HepG2 (cell line): ENCODE data around the gene BEGAIN. TPM values are rescaled to one million over a fixed set of nuclear protein-coding genes. Genes with fewer than 3 reads are reported as not detected.

Experiments used
- ATAC-seq: fragments of 200-7000 bp; cut with Tn5 transposase; 3 replicates; pipeline ENCODE4 v1.9.1; 2020; ENCODE audit warnings: mild to moderate bottlenecking, moderate library complexity
- BruUV-seq: library from RNA; stranded (reverse); fragments of 400-500 nt; replicated peaks from 2 replicates; lab custom pipeline; 2021; lab: Mats Ljungman, UMichigan
- CTCF ChIA-PET: fragments of 300-600 bp; formaldehyde crosslinking; extraction: SDS; loops from one replicate; lab custom pipeline; 2021; ENCODE audit warnings: low total read pairs, inconsistent platforms, low intra/inter-chr PET ratio; lab: Yijun Ruan, JAX
- POLR2A ChIA-PET: fragments of 350-600 bp; sonication (Branson Sonifier 250); formaldehyde crosslinking; loops from one replicate; lab custom pipeline; 2020; ENCODE audit warnings: antibody characterized with exemption, inconsistent platforms; lab: Yijun Ruan, JAX
- DNase-seq: peaks from one replicate; pipeline ENCODE4 v3.0.0-alpha.2; 2015; ENCODE audit warnings: low spot score
- FAIRE-seq: peaks from 3 replicates; lab custom pipeline; 2011; peaks lifted over from hg19 to GRCh38; lab: Jason Lieb, UNC
- H2AFZ ChIP-seq: one replicate; pipeline ENCODE4 v1.6.1; 2011; ENCODE audit warnings: low read length, inconsistent platforms
- H3K27ac ChIP-seq: fragments of 300-600 bp; 3 replicates; pipeline ENCODE4 v1.8.0; 2011; ENCODE audit warnings: mixed run types, mild to moderate bottlenecking, mixed read lengths, low read length, inconsistent platforms; ENCODE audit not compliant: insufficient read depth; ENCODE audit errors: extremely low read length
- H3K27me3 ChIP-seq, 2 experiments: fragments of 200-600 bp in 1 of 2; 2 replicates in 1 of 2; 3 replicates in 1 of 2; pipeline versions ENCODE4 v1.6.0 to v1.8.0; 2011; ENCODE audit warnings: low read length in 2 of 2, mild to moderate bottlenecking in 2 of 2, moderate library complexity in 2 of 2, inconsistent platforms in 1 of 2; ENCODE audit not compliant: insufficient read depth in 2 of 2, control insufficient read depth in 1 of 2
- H3K36me3 ChIP-seq, 2 experiments: fragments of 200-600 bp in 1 of 2; replicated peaks in 1 of 2; 2 replicates in 1 of 2; 3 replicates in 1 of 2; pipeline versions ENCODE4 v1.5.1 to v1.8.0; 2011; ENCODE audit warnings: low read length in 2 of 2, inconsistent platforms in 1 of 2; ENCODE audit not compliant: insufficient read depth in 2 of 2, control insufficient read depth in 1 of 2
- H3K4me1 ChIP-seq: 2 replicates; pipeline ENCODE4 v1.5.1; 2012; ENCODE audit warnings: low read length, inconsistent platforms; ENCODE audit not compliant: insufficient read depth
- H3K4me2 ChIP-seq: 2 replicates; pipeline ENCODE4 v1.6.0; 2011; ENCODE audit warnings: low read depth, low read length, inconsistent platforms
- H3K4me3 ChIP-seq, 3 experiments: fragments of 200-600 bp in 1 of 3; sonication (generic), shearing (Covaris generic) in 1 of 3; replicated peaks in 1 of 3; 2 replicates each; pipeline ENCODE4 v1.5.1; 2011 to 2016; ENCODE audit warnings: low read length in 3 of 3, inconsistent platforms in 2 of 3, low read depth in 2 of 3, mild to moderate bottlenecking in 2 of 3, control low read depth in 1 of 3, mixed read lengths in 1 of 3; ENCODE audit not compliant: insufficient read depth in 1 of 3
- H3K79me2 ChIP-seq: one replicate; pipeline ENCODE4 v1.6.1; 2011; ENCODE audit warnings: low read length, inconsistent platforms; ENCODE audit not compliant: insufficient read depth
- H3K9ac ChIP-seq: 2 replicates; pipeline ENCODE4 v1.6.0; 2011; ENCODE audit warnings: mild to moderate bottlenecking, low read depth, low read length, inconsistent platforms; ENCODE audit not compliant: insufficient read depth
- H3K9me3 ChIP-seq: 2 replicates; pipeline ENCODE4 v1.5.1; 2012; ENCODE audit warnings: mild to moderate bottlenecking, low read length
- H4K20me1 ChIP-seq: 2 replicates; pipeline ENCODE4 v1.6.0; 2011; ENCODE audit warnings: inconsistent platforms, mild to moderate bottlenecking, low read length, moderate library complexity; ENCODE audit not compliant: insufficient read depth
- ASH2L ChIP-seq: fragments of 300-600, 200-600 bp; sonication (generic); IDR thresholded peaks from 2 replicates; pipeline ENCODE4 v1.7.0; 2017; ENCODE audit warnings: low read depth, mild to moderate bottlenecking, moderate library complexity, mixed read lengths, low read length; ENCODE audit not compliant: insufficient read length
- NR2C2 ChIP-seq: sonication (generic); formaldehyde crosslinking; IDR thresholded peaks from 2 replicates; pipeline ENCODE4 v1.4.0; 2020; ENCODE audit warnings: missing genetic modification reagents, mild to moderate bottlenecking, moderate library complexity, borderline replicate concordance
- REXO4 ChIP-seq: sonication (generic); formaldehyde crosslinking; IDR thresholded peaks from 2 replicates; pipeline ENCODE4 v1.8.0; 2022; ENCODE audit warnings: missing genetic modification reagents, mild to moderate bottlenecking, borderline replicate concordance
- RXRA ChIP-seq: sonication (generic); formaldehyde crosslinking; IDR thresholded peaks from 2 replicates; pipeline ENCODE4 v1.5.1; 2020; ENCODE audit warnings: missing genetic modification reagents
- STAT5B ChIP-seq: sonication (generic); formaldehyde crosslinking; IDR thresholded peaks from 2 replicates; pipeline ENCODE4 v1.4.0; 2020; ENCODE audit warnings: missing genetic modification reagents
- ZBTB3 ChIP-seq: sonication (generic); formaldehyde crosslinking; IDR thresholded peaks from 2 replicates; pipeline ENCODE4 v1.4.0; 2020; ENCODE audit warnings: low read depth, mild to moderate bottlenecking, moderate library complexity, missing genetic modification reagents, borderline replicate concordance
- ZFP82 ChIP-seq: sonication (generic); formaldehyde crosslinking; IDR thresholded peaks from 2 replicates; pipeline ENCODE4 v1.5.1; 2020; ENCODE audit warnings: mild to moderate bottlenecking, missing genetic modification reagents, borderline replicate concordance
- ZNF232 ChIP-seq: sonication (generic); formaldehyde crosslinking; IDR thresholded peaks from 2 replicates; pipeline ENCODE4 v1.4.0; 2020; ENCODE audit warnings: missing genetic modification reagents, borderline replicate concordance
- ZNF558 ChIP-seq: sonication (generic); formaldehyde crosslinking; IDR thresholded peaks from 2 replicates; pipeline ENCODE4 v1.9.0; 2022; ENCODE audit warnings: mild to moderate bottlenecking, missing genetic modification reagents, borderline replicate concordance
- ZNF687 ChIP-seq: sonication (generic); formaldehyde crosslinking; IDR thresholded peaks from 2 replicates; pipeline ENCODE4 v1.5.1; 2020; ENCODE audit warnings: mild to moderate bottlenecking, missing genetic modification reagents, moderate library complexity
- WGBS: methylation state at CpG from one replicate; pipeline ENCODE4 v1.1.6; 2017; ENCODE audit warnings: low lambda C conversion rate; 5-methylcytosine and 5-hydroxymethylcytosine counted together
- in situ Hi-C: cut with HindIII; loops from 2 replicates; pipeline ENCODE4 v1.10.0; 2017; ENCODE audit warnings: low pct_unique_long_range_greater_than_20kb; ENCODE audit not compliant: extremely low pct_ligation_motif_present
- intact Hi-C: fragments of 100-400 bp; cut with micrococcal nuclease; formaldehyde crosslinking; loops from one replicate; pipeline ENCODE4 v1.10.0; 2022; ENCODE audit not compliant: unreplicated experiment
- polyA plus RNA-seq, 8 experiments: library from polyadenylated mRNA; depleted of rRNA in 3 of 8; stranded (reverse) in 7 of 8; unstranded in 1 of 8; fragments of >200 nt; fragmentation: Illumina TruSeq in 4 of 8; extraction: Trizol in 4 of 8; gene quantifications; 2 replicates each; pipeline versions ENCODE4 v1.2.1 to v1.2.3, GENCODE V29; 2011 to 2016; ENCODE audit warnings: low read depth in 4 of 8, missing spikeins in 1 of 8, mixed read lengths in 1 of 8; ENCODE audit not compliant: insufficient read depth in 1 of 8
- total RNA-seq, 5 experiments: library from RNA; depleted of rRNA; stranded (reverse); fragments of >200 nt; fragmentation: Illumina TruSeq; extraction: Trizol; gene quantifications; 2 replicates each; pipeline ENCODE4 v1.2.3, GENCODE V29; 2016; ENCODE audit warnings: low read depth in 1 of 5
- TF ChIP-seq, protein P1 (sequence below): sonication (generic); formaldehyde crosslinking; IDR thresholded peaks from 2 replicates; pipeline ENCODE4 v1.5.1; 2020; ENCODE audit warnings: mild to moderate bottlenecking, missing genetic modification reagents, borderline replicate concordance
- TF ChIP-seq, protein P2 (sequence below): sonication (generic); formaldehyde crosslinking; IDR thresholded peaks from 2 replicates; pipeline ENCODE4 v1.4.0; 2020; ENCODE audit warnings: missing genetic modification reagents

Gene BEGAIN
- total and polyA plus RNA-seq, 2 of the 13 experiments (the other 11 are each of a cell fraction or from before 2014, with no cell fraction given): not detected

GRCh38 chr14:100549834-100550625 lies 37.2 kb downstream of the BEGAIN start:
- 0% methylated on average over 3 of the region's 29 CpGs for WGBS
- Histone ChIP-seq H3K9me3 (no peaks in the 10 kb centered on the region), H3K27me3 (peaks cover 24 to 88% of the 10 kb centered on the region in 2 experiments), H2AFZ (no peak overlapping the region), H3K9ac (no peak overlapping the region), H3K36me3 (no peaks in the 10 kb centered on the region), H3K79me2 (no peaks in the 10 kb centered on the region), H3K4me3 (no peak overlapping the region), H3K4me2 (no peak overlapping the region), H3K4me1 (peaks cover 7% of the 10 kb centered on the region; the same call in 1 of the 2 replicates), H4K20me1 (no peaks in the 10 kb centered on the region), H3K27ac (no peak overlapping the region)
- DNase-seq (no peak), FAIRE-seq (no peak), ATAC-seq (no peak)
- no TSS peak for BruUV-seq
- ChIA-PET CTCF (no interaction called here), POLR2A (no interaction called here)
- in situ Hi-C loops (no loop called here), intact Hi-C loops (no loop called here)
- TF ChIP-seq ZFP82 (CRISPR knock-in tag) (no peak), ZNF558 (CRISPR knock-in tag) (no peak), ASH2L (no peak), ZNF232 (CRISPR knock-in tag) (no peak), RXRA (no peak), ZNF687 (CRISPR knock-in tag) (no peak), REXO4 (CRISPR knock-in tag) (no peak), ZBTB3 (CRISPR knock-in tag) (no peak), NR2C2 (no peak), STAT5B (CRISPR knock-in tag) (no peak)
- TF ChIP-seq, protein P1, sequence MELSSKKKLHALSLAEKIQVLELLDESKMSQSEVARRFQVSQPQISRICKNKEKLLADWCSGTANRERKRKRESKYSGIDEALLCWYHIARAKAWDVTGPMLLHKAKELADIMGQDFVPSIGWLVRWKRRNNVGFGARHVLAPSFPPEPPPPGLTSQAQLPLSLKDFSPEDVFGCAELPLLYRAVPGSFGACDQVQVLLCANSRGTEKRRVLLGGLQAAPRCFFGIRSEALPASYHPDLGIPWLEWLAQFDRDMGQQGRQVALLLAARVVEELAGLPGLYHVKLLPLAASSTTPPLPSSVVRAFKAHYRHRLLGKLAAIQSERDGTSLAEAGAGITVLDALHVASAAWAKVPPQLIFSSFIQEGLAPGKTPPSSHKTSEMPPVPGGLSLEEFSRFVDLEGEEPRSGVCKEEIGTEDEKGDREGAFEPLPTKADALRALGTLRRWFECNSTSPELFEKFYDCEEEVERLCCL (CRISPR knock-in tag): no peak
- TF ChIP-seq, protein P2, sequence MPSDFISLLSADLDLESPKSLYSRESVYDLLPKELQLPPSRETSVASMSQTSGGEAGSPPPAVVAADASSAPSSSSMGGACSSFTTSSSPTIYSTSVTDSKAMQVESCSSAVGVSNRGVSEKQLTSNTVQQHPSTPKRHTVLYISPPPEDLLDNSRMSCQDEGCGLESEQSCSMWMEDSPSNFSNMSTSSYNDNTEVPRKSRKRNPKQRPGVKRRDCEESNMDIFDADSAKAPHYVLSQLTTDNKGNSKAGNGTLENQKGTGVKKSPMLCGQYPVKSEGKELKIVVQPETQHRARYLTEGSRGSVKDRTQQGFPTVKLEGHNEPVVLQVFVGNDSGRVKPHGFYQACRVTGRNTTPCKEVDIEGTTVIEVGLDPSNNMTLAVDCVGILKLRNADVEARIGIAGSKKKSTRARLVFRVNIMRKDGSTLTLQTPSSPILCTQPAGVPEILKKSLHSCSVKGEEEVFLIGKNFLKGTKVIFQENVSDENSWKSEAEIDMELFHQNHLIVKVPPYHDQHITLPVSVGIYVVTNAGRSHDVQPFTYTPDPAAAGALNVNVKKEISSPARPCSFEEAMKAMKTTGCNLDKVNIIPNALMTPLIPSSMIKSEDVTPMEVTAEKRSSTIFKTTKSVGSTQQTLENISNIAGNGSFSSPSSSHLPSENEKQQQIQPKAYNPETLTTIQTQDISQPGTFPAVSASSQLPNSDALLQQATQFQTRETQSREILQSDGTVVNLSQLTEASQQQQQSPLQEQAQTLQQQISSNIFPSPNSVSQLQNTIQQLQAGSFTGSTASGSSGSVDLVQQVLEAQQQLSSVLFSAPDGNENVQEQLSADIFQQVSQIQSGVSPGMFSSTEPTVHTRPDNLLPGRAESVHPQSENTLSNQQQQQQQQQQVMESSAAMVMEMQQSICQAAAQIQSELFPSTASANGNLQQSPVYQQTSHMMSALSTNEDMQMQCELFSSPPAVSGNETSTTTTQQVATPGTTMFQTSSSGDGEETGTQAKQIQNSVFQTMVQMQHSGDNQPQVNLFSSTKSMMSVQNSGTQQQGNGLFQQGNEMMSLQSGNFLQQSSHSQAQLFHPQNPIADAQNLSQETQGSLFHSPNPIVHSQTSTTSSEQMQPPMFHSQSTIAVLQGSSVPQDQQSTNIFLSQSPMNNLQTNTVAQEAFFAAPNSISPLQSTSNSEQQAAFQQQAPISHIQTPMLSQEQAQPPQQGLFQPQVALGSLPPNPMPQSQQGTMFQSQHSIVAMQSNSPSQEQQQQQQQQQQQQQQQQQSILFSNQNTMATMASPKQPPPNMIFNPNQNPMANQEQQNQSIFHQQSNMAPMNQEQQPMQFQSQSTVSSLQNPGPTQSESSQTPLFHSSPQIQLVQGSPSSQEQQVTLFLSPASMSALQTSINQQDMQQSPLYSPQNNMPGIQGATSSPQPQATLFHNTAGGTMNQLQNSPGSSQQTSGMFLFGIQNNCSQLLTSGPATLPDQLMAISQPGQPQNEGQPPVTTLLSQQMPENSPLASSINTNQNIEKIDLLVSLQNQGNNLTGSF: no peak
